Cerebellar nuclear complex (tissue), 1 donor: ENCODE measurements around the gene NSRP1.
"Not testable (repeated sequence)": the region's sequence is repeated elsewhere in the genome, so short reads cannot be mapped to it uniquely, and the experiment has no call there.

ENCODE experiments used
- DNase-seq, 2 experiments: peaks; one replicate each; lab custom pipeline; 2025; lab: John Stamatoyannopoulos, UW

The NSRP1 gene

DNA sequence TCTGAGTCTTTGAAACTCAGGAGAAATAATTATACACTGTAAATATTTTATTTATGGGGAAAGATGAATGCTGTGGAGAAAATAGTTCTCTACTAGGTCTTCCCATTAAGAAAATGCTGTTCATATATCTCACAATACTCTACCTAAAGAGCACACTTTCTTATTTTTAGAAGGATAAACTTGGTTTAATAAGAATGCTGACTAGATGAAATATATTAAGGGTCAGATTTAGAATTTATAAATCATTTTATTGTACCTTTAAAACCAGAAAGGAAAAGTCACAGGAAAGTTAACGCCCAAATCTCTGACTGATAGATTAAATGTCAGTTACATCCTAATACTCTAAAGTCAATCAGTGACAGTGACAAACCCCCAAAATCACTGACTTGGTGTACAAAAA lies 70.1 kb downstream of the NSRP1 start:
- no peak for DNase-seq

DNA sequence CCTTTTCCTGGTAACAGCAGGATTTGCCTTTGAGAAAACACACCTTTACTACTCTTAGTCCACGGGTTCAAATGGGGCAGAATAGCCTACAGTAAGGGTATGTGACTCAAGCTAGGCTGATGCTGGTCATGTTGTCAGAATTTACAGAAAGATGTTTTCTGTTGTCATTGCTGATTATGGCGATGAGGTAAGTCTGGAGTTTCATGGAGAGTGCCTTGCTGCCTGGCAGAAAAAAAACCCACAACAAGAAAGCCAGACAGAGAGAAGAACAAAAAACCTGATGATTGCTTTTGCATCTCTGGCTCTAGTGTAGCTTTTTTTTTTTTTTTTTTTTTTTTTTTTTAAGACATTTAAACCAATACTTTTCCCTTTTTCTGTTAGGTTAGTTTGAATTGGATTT lies 71.0 kb downstream of the NSRP1 start:
- no peak for DNase-seq

DNA sequence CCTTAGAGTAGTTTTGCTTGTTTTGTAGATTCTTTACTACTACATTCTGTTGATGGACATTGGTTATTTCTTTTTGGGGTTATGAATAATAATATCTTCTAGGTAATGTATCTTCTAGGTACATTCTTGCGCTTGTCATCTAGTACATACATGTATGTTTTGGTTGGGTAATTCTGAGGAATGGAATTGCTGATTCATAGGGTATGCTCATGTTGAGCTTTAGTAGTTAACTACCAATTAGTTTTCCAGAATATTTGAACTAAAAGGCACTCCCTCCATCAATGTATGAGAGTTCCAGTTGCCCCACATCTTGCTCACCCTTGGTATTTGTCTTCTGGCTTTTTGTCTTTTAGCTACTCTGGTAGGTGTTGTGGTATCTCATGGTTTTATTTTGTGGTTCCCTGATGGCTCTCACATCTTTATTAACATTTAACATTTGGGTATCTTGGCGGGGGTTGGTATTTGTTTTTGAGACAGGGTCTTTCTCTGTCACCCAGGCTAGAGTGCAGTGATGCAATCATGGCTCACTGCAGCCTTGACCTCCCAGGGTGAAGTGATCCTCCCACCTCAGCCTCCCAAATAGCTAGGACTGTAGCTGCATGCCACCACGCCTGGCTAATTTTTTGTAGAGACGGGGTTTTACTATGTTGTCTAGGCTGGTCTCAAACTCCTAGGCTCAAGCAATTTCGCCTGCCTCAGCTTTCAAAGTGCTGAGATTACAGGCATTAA lies 71.8 kb downstream of the NSRP1 start:
- DNase-seq = no peak

DNA sequence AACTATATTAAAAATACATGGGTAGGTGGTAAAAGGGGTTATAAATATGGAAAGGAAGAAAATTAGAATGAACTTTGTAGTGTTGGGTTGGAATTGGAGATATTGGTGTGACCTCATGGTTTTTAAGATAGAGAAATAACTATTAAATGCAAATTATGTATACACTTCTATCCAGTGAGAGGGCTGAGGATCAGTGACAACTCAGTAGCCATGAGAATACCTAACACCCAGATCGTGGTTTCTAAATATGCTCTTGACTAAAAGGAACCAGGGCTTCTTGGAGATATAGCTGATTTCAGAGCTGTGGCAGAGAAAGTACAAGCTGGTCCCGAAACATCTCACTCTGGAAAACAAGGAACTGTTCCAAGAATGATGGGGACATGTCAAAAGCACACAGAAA lies 74.5 kb downstream of the NSRP1 start:
- no peak for DNase-seq

DNA sequence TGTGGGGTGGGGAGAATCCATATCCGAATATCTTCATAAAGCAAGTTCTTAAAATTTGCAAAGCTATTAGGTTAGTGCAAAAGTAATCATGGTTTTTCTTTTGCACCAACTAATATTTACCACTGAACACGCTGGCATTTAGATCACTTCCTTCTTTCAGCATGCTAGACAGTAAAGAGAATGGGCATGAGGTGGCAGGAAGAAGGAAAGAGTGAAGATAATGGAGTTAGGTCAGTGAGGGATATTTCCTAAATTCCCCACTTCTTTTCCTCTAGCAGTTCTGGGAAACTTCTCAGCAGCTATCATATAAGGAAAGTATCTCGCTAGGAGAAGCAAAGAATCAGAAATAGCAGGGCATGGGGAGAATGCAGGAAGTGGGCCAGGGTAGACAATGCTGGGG lies 79.9 kb downstream of the NSRP1 start:
- DNase-seq = no peak

DNA sequence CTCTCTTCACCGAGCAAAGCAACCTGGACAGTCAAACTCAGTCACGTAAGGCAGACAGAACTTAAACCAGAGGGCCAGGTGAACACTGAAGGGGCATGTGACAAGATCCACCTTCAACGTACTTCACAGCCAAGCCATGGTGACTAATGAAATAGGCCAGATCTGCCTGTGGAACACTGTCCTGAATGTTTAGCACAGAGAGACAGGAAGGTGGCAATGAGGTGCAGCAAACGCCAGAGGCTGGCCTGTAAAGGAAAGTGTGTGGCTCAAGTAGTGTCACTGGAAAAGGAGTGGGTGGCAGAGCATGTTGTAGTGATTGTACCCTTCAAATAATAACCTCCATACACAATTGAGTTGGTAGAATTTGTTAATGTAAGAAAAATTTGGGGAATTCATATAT lies 80.8 kb downstream of the NSRP1 start:
- no peak for DNase-seq

DNA sequence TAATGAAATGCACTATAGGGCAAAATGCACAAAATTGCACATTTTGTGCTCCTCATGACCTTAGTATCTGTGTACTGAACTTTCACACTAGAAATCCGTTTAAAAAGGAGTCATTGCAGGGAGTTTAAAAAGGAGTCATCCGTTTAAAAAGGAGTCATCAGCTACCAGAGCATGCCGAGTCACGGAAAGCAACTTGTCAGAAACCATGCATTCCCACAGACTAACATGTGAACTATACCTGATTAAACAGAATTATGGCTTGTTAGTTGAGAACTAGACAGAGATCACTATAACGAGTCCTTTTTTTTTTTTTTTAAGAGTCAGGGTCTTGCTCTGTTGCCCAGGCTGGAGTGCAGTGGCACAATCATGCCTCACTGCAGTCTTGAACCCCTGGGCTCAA lies 83.0 kb downstream of the NSRP1 start:
- DNase-seq = no peak

DNA sequence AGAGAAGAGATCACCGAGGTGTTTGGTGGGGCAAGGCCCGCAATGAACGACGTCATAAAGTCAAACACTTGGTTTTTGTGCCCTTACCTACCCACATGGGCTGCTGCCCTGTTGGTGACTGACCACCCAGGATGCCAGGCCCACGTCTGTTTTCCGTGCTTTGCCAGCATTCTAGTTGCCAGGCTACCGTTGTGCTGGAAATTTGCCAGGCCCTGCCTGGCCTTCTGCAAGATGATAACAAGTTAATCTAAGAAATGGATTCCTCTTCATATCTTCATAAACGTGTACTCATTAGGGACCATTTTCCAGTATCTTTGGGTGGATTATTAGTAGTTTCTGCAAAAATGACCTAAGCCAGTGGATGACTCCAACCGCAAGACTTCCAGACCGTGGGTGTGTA lies 83.5 kb downstream of the NSRP1 start:
- no peak for DNase-seq

DNA sequence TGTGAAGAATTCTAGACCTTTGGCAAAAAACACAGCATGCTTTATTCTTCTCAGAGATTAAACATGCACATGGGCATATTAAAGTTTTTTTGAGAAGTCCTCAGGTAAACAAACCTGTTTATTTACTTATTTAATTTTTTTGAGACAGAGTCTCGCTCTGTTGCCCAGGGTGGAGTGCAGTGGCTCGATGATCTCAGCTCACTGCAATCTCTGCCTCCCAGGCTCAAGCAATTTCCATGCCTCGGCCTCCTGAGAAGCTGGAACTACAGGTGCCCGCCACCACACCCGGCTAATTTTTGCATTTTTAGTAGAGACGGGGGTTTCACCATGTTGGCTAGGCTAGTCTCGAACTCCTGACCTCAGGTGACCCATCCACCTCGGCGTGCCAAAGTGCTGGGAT lies 84.0 kb downstream of the NSRP1 start:
- not testable (repeated sequence) for DNase-seq

DNA sequence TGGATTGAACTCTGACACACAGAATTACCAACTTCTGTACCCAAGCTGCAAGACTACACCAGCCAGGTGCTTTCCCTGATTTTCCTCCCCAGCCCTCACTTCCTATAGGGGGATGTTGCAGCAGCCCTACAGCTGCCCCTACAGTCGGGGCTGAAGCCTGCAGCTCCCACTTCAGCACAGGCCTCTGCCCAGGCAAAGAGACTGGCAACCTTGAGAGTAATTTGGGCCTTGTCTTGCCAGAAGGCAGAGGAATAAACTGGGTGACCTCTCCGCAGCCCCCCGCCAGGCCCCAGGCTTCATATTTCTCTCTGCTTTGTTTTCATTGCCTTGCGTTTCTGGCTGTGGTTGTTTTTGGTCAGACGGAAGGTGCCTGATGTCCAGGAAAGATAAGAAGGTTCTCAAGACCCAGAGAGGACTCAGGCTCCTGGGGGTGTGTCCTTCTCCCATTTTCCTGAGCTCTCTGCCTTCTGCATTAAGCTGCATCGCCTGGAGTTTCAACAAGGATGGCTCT lies 86.9 kb downstream of the NSRP1 start:
- DNase-seq = no peak

DNA sequence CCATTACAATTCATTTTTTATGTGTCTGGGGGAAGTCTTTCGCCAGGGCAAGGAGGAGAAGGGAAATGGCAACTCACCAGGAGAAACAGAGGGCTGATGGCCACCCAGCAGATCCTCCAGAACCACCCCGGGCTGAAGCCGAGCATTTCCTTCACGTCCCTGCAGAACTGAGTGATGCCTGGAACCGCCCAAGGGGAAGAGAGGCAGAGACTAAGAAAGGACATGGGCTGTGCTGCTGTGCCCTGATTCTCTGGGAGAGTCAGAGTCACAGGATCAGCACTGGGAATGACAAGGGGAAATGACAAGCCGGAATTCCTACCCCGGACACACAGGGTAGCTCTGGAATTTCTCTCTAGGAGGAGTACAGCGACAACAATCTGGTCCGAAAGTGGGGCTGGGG lies 91.0 kb downstream of the NSRP1 start:
- no peak for DNase-seq

DNA sequence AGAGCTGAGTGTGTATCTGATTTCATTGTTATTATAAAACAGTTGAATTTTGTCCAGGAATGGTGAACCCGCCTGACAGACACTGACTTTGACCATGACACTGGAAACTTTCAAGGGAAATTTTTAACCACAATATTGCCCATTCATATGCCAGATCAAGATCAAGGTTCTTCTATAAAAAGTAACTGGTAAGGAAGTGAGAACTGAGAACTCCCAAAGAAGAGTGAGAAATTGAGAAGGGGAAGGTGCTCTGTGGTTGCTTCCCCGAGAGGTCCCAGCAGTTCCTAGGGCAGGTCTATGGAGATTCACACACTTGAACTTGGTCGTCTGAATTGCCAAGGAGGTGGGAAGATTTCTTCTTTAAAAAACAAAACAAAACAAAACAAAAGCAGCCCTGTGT lies 91.6 kb downstream of the NSRP1 start:
- DNase-seq = no peak

DNA sequence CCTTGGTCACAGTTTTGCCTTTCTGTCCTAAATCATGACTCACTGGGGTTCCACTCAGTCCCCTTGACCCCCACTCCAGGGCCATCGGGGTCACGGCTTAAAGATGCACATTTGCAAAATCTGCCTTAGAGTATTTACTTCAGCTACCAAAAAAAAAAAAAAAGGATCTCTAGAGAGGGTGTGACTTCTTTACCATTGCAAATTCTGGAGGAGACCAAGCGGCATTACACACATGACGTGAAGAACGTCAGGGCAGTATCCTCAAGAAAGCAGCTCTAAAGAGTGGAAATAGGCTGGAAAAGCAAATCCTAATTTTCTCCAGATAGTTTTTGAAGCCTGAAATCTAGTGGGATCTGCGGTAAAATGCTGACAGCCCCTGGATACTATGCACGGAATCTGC lies 93.3 kb downstream of the NSRP1 start:
- DNase-seq = no peak

DNA sequence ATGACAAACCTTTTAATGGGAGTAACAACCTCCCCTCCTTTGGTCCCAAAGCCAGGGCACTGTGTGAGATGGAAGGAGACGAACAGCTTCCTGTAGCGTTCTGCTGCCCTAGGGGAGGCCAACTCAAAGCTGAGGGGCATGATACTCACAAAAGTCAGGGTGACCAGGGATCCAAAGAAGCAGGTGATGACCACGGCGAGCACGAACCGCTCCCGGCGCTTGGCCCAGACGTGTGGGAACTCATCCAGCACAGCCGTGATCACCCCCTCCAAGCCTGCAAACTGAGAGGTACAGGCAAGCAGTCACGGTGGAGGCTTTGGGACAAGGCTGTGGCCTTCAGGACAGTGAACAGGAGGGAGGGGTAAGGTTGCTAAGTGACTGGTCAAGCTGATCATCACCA lies 93.8 kb downstream of the NSRP1 start:
- no peak for DNase-seq

DNA sequence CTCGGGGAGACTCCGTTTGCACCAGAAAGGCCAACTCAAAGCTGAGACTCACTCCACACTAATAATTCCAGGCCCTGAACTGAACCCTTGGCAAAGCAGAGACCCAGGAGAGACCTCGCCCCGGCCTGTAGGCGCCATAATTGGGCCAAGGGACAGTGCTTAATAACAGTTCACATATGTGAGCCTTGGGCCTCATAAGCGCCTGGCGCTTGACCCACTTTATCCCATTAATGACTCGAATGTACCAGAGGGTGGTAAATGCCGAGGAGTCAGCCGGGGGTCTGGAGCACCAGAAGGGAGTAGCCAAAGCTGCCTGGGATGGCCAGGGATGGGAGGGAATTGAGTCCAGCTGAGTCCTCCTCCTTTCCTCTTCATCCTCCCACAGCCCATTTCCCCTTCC lies 94.3 kb downstream of the NSRP1 start:
- no peak for DNase-seq

DNA sequence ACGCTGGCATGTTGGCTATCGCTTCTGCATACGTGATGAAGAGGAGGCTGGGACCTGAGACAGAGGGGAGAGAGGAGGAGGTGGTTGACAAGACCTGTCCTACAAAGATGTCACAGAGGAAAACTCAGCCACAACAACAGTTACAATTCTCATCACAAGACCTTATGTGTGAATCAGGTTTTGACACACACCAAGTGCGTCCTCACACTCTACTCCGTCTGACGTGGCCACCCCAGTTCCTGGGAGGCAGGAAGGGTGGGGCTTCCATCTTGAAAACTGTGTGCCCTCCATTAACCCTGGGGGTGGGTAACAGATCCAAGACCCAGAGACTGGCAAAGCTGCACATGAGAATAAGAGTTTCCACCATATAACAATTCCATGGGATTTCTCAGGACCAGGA lies 94.8 kb downstream of the NSRP1 start:
- DNase-seq = no peak

DNA sequence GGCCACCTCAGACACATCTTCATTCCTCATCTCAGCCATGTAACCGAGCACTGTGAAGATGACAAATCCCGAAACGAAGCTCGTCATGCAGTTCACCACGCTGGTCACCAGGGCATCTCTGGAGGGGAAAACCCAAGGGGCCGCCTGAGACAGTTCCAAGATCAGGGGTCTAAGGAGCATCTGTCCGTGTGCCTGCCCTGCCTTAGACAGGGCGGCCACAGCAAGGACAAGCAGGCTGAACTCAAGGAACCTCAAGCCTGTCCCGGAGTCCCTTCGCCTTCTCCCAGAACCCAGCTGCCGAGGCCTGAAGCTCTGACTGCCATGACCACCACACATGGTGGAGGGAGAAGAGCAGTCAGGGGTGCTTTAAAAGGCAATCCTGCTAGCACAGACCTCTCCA lies 96.1 kb downstream of the NSRP1 start:
- no peak for DNase-seq

DNA sequence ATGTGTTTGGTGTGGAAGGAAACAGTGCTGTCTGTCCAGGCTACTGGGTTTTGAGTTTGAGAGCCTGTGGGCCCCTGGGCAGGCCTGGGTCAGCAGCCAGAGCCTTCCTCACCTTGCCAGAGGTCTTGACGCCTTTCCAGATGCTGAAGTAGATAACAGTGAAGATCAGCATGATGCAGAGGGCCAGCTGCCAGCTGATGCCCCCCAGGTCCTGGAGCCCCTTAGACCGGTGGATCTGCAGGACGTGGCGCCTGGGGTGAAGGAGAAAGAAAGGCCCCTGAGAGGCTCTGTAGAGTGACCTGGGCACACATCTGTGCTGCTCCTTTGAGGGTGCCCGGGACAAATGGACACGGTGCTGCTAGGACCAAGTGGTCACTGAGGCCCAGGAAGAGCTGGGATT lies 100.4 kb downstream of the NSRP1 start:
- no peak for DNase-seq

DNA sequence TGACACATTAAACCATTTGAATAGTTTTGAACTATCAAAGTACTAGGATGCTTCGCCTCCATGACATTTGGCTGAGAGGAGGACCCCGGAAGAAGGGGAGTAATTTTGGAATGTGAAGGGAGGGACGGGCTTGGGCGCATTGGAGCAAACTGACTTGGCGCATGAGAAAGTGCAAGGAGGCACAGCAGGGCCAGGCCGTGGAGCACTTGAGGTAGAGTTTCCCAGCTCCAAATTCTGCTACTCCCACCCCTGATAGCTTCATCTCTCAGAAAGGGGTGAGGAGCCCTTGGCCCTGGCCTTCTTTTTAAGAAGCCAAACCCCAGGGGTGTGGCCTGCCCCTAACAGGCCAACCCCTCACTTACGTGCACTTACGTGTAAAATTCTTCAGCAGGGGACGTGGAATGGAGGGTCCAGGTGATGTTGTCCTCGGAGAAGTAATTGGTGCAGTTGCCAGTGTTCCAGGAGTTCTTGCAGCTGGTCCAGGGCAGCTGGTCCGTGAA lies 101.2 kb downstream of the NSRP1 start:
- no peak for DNase-seq

DNA sequence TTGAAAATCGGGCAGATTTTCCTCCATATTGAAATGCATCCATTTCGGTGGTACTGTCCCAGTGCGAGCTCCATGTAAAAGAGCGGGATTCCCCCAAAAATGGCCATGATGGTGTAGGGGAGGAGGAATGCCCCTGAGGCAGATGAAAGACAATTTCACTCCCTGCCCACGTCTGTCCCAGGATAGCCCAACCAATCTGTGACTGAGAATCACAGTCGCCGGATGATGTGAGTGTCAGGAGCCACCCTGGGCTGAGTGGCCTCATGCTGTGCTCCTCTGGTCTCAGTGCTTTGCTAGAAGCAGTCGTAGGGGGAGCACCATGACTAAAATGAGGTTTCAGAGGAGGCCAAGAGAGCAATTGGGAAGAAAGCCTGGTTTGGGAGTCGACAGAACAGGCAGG lies 102.2 kb downstream of the NSRP1 start:
- DNase-seq = no peak

DNA sequence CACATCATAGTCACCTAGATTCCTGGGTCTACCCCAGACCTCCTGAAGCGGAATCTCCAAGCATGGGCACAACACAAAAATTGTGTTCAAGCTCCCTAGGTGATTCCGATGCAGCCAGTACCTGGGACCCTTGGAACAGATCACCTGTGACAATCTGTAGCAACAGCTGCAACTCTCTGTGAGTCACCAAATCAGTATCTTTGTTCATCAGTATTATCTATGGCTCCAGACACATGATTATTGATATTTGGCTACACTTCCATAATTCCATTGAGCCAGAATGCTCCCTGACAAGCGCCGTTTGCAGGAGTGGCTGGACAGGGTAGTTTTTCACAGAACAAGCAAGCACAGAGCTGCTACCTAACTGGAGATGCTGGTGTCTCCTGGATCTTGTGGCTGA lies 102.7 kb downstream of the NSRP1 start:
- no peak for DNase-seq

DNA sequence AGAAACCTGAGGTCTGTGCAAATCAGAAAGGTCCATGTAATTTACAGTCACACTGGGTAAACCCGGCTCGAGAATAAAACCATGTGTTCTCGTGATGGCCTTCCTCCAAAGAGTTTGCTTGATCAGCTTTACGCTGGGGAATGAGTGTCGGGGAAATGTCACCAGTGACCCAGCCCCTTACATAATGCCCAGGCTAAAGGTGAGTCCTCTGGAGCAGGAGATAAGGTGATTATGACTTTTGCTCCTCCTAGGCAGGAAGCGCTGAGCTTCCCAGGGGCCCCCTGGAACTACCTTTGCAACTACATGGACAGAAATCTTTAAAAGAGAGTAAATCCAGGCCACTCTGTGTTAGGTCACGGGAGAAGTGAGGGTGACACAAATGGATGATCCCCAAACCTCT lies 103.2 kb downstream of the NSRP1 start:
- DNase-seq = no peak

DNA sequence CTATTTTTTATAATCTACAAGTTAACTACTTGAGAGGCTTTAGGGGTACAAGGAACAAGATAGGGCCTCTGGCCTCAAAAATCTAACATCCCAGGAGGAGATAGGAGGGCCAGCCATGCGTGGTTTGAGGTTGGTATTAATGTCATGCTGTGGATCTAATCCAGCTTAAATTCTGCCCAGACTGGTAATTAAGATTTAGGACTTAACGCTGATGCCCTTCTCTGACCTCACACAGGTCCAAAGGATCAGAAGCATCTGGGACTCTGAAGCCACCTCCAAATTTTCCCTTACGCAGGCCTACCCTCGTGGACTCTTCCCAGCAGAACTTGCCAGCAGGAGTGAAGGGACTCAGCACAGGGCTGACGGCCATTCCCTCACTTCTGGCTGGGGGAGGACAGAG lies 103.8 kb downstream of the NSRP1 start:
- DNase-seq = no peak

DNA sequence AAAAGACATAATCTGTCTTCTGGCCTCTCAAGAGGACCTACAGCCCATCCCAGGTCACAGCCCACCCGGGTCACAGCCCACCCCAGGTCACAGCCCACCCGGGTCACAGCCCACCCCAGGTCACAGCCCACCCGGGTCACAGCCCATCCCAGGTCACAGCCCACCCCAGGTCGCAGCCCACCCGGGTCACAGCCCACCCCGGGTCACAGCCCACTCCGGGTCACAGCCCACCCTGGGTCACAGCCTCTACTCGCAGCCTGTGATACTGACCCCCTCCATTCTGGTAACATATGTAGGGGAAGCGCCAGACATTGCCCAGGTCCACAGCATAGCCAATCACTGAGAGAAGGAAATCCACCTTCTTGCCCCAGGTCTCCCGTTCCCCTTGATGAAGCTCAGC lies 104.7 kb downstream of the NSRP1 start:
- no peak for DNase-seq
